Activated gamma-delta T cell treated with Interleukin-2 at 50 U/mL for 16 hours (primary cell): ENCODE measurements around the gene CCAR1.
"Not testable (repeated sequence)": the region's sequence is repeated elsewhere in the genome, so short reads cannot be mapped to it uniquely, and the experiment has no call there.

Source experiments
- DNase-seq: peaks from one replicate; pipeline ENCODE4 v3.0.0-alpha.2; 2020

CCAR1 gene, protein sequence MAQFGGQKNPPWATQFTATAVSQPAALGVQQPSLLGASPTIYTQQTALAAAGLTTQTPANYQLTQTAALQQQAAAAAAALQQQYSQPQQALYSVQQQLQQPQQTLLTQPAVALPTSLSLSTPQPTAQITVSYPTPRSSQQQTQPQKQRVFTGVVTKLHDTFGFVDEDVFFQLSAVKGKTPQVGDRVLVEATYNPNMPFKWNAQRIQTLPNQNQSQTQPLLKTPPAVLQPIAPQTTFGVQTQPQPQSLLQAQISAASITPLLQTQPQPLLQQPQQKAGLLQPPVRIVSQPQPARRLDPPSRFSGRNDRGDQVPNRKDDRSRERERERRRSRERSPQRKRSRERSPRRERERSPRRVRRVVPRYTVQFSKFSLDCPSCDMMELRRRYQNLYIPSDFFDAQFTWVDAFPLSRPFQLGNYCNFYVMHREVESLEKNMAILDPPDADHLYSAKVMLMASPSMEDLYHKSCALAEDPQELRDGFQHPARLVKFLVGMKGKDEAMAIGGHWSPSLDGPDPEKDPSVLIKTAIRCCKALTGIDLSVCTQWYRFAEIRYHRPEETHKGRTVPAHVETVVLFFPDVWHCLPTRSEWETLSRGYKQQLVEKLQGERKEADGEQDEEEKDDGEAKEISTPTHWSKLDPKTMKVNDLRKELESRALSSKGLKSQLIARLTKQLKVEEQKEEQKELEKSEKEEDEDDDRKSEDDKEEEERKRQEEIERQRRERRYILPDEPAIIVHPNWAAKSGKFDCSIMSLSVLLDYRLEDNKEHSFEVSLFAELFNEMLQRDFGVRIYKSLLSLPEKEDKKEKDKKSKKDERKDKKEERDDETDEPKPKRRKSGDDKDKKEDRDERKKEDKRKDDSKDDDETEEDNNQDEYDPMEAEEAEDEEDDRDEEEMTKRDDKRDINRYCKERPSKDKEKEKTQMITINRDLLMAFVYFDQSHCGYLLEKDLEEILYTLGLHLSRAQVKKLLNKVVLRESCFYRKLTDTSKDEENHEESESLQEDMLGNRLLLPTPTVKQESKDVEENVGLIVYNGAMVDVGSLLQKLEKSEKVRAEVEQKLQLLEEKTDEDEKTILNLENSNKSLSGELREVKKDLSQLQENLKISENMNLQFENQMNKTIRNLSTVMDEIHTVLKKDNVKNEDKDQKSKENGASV

GRCh38 chr10:68720793-68721672 lies at the start of gene CCAR1:
Gene CCAR1, plus strand, starts transcription at chr10:68721239. Its CDS starts 1,266 bp downstream, at chr10:68722505.
- peak; percentile 98 for DNase-seq

GRCh38 chr10:68684413-68684812 lies 36.6 kb upstream of the CCAR1 start:
- DNase-seq: no peak

DNA sequence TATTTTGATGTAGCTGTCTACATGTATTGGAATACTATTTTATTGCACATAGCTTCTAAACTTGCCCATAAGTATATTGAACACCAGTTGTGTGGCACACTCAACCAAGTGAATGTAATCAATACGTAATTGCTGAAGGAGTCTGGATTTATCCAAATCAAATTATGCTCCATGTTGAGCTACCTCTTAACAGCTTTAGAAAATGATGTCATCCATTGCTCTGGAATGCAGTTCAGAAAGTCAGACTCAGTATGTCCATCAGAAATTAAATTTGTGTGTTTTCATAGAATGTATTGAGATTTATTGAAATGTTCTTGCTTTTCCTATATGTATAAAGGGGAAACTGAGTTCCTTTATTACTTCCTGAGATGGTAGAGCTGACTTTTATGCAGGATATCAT lies 25.0 kb upstream of the CCAR1 start:
- DNase-seq: no peak

GRCh38 chr10:68697106-68697505 lies 23.9 kb upstream of the CCAR1 start:
- DNase-seq: no peak

DNA sequence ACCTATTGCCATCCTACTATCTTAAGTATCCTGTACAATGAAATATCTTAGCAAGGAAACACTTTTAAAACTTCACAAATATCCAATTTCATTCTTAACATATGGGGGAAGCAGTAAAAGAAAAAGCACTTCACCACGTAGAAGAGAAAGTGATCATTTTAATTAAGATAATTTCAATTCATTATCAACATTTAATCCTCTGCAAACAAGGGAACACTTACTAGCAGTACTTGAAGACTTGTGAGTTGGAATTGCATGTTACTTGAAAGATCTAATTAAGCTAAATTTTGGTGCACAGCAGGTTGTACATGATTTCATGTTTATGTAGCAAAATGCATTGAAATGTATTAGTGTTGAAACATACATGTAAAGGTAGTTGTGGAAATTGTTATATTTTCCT lies 20.8 kb upstream of the CCAR1 start:
- no peak for DNase-seq

- no peak for DNase-seq
Observed at GRCh38 chr10:68705548-68705947, 15.5 kb upstream of the CCAR1 start.

DNA sequence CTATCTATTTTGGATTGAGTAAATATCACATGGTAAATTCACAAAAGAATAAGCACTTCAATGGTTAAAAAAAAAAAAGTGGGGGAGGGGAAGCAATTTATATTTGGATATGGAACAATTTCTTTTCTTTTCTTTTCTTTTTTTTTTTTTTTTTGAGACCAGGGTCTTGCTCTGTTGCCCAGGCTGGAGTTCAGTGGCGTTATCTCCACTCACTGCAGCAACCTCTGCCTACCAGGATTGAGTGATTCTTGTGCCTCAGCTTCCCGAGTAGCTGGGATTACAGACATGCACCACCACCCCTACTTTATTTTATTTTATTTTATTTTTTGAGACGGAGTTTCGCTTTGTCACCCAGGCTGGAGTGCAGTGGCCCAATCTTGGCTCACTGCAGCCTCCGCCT lies 12.1 kb upstream of the CCAR1 start:
- not testable (repeated sequence) for DNase-seq

DNA sequence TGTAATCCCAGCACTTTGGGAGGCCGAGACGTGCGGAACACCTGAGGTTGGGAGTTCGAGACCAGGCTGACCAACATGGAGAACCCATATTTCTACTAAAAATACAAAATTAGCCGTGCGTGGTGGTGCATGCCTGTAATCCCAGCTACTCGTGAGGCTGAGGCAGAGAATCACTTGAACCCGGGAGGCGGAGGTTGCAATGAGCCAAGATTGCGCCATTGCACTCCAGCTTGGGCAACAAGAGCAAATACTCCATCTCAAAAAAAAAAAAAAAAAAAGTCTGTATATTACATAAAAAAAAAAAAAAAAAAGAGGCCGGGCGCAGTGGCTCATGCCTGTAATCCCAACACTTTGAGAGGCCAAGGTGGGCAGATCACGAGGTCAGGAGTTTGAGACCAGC lies 8.0 kb upstream of the CCAR1 start:
- DNase-seq: not testable (repeated sequence)

- DNase-seq: no peak
Observed at GRCh38 chr10:68717435-68717834, 3.6 kb upstream of the CCAR1 start.

DNA sequence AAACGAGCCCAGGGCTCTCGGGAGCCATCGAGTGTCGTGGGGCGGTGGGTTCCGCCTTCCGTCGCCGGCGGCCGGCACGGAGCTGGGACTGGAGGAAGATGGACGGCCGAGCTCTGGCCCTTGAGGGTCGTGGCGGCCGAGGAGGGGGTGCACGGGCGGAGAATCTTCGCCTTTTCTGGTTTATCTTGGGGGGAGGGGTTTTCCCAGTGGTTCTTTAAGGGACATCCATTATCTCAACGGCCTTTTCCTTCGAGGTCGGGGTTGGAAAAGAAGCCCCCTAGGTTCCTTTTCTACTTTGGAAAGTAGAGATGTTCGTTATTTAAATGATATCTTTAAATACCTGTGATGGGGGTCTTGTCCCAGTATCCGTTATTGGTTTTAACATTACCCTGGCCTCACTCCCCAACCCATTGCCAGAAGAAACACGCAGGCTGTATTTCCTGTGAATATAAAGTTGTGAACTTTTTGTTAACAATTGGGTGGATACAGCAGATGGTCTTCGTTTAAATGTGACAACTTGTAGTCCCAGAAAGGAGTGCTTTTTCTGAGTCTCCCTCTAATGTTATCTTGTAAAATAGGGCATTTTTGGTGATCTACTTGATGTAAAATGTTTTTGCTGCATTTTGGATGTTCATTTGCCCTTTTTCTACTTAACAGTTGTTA lies 765 bp downstream of the CCAR1 start:
- DNase-seq: no peak

DNA sequence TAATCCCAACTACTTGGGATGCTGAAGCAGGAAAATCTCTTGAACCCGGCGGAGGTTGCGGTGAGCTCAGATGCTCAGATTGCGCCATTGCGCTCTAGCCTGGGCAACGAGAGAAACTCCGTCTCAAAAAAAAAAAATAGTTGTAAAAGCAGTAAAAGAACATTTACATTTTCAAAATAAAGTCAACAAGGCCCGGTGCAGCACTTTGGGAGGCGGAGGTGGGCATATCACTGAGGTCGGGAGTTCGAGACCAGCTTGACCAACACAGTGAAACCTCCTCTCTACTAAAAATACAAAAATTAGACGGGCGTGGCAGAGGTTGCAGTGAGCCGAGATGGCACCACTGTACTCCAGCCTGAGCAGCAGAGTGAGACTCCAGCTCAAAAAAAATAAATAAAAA lies 4.0 kb downstream of the CCAR1 start:
- no peak for DNase-seq

DNA sequence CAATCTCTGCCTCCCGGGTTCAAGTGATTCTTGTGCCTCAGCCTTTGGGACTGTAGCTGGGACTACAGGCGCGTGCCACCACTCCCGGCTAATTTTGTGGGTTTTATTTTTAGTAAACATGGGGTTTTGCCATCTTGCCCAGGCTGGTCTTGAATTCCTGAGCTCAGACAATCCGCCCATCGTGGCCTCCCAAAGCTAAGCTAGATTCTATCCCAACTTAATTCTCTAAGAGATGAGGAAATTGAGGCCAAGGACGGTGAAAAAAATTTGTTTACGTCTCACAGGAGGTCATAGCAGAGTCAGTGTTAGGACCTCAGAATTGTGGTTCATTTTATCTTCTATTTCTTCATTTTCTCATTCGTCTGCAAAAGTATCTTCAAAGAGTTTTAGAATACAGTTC lies 6.1 kb downstream of the CCAR1 start:
- DNase-seq: no peak

DNA sequence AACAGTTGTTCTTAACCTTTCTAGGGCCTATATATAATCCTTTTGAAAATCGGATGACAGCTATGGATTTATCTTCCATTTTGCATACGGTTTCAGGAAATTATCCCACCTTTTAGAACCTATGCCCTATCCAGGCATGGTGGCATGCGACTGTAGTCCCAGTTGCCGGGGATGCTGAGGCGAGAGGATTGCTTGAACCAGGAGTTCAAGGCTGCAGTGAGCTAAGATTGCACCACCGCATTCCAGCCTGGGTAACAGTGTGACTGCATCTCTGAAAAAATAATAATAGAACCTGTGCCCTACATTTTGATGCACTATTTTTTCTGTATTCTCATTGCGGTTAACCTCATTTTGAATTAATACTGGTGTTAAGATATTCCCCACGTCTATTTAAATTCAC lies 11.6 kb downstream of the CCAR1 start:
- no peak for DNase-seq

DNA sequence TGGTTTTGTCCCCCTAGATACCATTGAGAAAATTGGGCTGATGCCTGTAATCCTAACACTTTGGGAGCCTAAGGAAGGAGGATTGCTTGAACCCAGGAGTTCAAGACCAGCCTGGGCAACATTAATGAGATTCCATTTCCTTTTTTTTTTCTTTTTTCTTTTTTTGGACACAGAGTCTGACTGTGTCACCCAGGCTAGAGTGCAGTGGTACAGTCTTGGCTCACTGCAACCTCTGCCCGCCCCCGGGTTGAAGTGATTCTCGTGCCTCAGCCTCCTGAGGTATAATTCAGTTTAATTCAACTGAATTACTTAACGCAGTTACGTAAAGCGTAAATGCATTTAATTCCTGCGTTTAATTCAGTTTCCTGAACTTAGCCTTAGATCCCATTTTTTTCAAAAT lies 13.3 kb downstream of the CCAR1 start:
- DNase-seq: no peak

DNA sequence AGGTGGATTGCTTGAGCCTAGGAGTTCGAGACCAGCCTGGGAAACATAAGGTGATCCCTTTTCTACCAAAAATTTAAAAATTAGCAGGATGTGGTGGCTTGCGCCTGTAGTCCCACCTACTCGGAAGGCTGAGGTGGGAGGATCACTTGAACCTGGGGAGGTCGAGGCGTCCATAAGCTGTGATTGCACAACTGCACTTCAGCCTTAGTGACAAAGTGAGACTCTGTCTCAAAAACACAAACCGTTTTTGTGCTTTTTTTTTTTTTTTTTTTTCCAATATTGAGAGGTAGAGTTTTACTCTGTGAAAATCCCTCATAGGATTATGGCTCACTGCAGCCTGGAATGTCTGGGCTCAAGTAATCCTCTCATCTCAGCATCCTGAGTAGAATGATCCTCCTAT lies 14.1 kb downstream of the CCAR1 start:
- DNase-seq: no peak

- DNase-seq: not testable (repeated sequence)
Observed at GRCh38 chr10:68735739-68736138, 14.7 kb downstream of the CCAR1 start.

GRCh38 chr10:68740676-68741075 lies 19.6 kb downstream of the CCAR1 start:
- not testable (repeated sequence) for DNase-seq

- no peak for DNase-seq
Observed at GRCh38 chr10:68742397-68742796, 21.4 kb downstream of the CCAR1 start.

DNA sequence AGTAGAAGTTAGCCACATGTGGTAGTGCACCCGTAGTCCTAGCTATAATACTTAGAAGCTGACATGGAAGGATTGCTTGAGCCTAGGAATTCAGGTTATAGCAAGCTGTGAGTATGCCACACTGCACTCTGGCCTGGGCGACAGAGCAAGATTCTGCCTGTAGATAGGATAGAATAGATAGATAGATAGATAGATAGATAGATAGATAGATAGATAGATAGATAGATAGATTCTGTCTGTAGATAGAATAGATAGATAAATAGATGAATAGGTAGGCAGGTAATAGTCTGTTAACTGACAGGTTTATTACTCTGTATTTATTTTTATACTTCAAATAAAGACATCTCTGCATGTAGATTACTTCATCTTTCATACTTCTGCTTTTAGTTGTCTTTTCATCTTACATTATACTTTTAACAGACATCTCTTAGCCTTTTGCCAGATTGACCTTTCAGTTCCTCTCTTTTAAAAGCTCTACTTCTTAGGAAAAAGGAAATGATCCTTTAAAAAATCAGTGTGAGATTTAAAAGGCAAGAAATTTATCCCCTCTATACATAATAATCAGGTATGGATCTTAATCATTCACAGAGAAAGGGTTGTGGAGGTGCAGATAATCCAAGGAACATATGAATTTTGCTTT lies 31.8 kb downstream of the CCAR1 start:
- DNase-seq: no peak

DNA sequence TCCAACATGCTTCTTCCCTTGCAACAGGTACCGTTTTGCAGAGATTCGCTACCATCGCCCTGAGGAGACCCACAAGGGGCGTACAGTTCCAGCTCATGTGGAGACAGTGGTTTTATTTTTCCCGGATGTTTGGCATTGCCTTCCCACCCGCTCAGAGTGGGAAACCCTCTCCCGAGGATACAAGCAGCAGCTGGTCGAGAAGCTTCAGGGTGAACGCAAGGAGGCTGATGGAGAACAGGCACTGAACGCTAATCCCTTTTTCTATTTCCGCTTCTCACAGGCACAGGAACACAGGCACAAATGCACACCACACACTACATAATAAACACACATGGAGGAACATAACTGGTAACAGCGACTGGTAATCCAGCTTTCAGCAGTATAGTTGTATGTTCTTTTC lies 35.2 kb downstream of the CCAR1 start:
- DNase-seq: no peak

DNA sequence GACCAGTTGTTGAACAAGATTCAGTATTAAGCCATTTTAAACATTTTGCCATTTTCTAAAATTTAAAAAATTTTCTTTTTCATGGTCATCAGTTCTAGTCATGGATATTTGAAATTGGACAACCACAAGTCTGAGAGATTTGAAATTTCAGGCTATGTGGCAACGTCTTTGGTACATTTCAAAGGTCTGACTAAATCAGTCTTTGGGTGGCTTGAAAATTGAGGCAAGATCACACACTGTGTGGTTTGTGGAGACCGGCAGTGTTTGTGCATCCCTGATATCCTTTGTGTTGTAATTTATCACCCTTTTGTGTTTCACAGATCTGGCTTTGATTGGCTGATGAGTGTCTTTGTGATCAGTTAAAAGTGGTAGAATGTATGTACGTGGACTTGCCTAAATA lies 35.7 kb downstream of the CCAR1 start:
- DNase-seq: no peak
